NK-92 (cell line): ENCODE measurements around the gene LIPE.
A peak's percentile ranks its signal among the peaks of the same experiment; 100 is the strongest.

Source experiments
- DNase-seq: peaks from one replicate; lab custom pipeline; 2025; ENCODE audit not compliant: unreplicated experiment; lab: John Stamatoyannopoulos, UW

Gene LIPE

GRCh38 chr19:42420055-42420544, 7.1 kb downstream of the LIPE start:
- DNase-seq: no peak

GRCh38 chr19:42419309-42419708, 7.9 kb downstream of the LIPE start:
- DNase-seq: no peak

GRCh38 chr19:42412661-42413076, 14.5 kb downstream of the LIPE start:
- no peak for DNase-seq

GRCh38 chr19:42412227-42412626, 15.0 kb downstream of the LIPE start:
- no peak for DNase-seq

- no peak for DNase-seq
Measured at GRCh38 chr19:42411581-42412178, 15.5 kb downstream of the LIPE start.

GRCh38 chr19:42410371-42410770, 16.8 kb downstream of the LIPE start:
- no peak for DNase-seq

- DNase-seq: no peak
Measured at GRCh38 chr19:42409477-42409876, 17.7 kb downstream of the LIPE start.

GRCh38 chr19:42407816-42408175, 19.4 kb downstream of the LIPE start:
- no peak for DNase-seq

- no peak for DNase-seq
Measured at GRCh38 chr19:42407085-42407815, 19.9 kb downstream of the LIPE start.

GRCh38 chr19:42406111-42406510, 21.1 kb downstream of the LIPE start:
- DNase-seq: no peak

GRCh38 chr19:42403586-42403985, 23.6 kb downstream of the LIPE start:
- no peak for DNase-seq

GRCh38 chr19:42402376-42403116, 24.6 kb downstream of the LIPE start:
- no peak for DNase-seq

- DNase-seq: no peak
Measured at GRCh38 chr19:42401365-42402303, 25.6 kb downstream of the LIPE start.

GRCh38 chr19:42400404-42400803, 26.8 kb downstream of the LIPE start:
- no peak for DNase-seq

- no peak for DNase-seq
Measured at GRCh38 chr19:42397263-42398166, 29.7 kb downstream of the LIPE start.

- DNase-seq: peak; percentile 47
Measured at GRCh38 chr19:42396381-42397262, 30.6 kb downstream of the LIPE start.

- DNase-seq: no peak
Measured at GRCh38 chr19:42394751-42395150, 32.4 kb downstream of the LIPE start.

- DNase-seq: no peak
Measured at GRCh38 chr19:42392165-42392564, 35.0 kb downstream of the LIPE start.

GRCh38 chr19:42389899-42390298, 37.3 kb downstream of the LIPE start, which contains the start of gene CNFN:
Gene CNFN (minus strand): TSS chr19:42390297. CDS start chr19:42389037, 1,260 bp downstream.
- no peak for DNase-seq
